Stimulated activated CD8-positive, alpha-beta memory T cell treated with anti-CD3 and anti-CD28 coated beads, Interleukin-2, amount 100 ng/mL, for 48 hours (primary cell): ENCODE data around the gene C11orf21.
"Not testable (repeated sequence)": the region's sequence is repeated elsewhere in the genome, so short reads cannot be mapped to it uniquely, and the experiment has no call there.

Source experiments
- DNase-seq, 2 donors: peaks; one replicate each; pipeline ENCODE4 v3.0.0-alpha.2; 2020; ENCODE audit warnings: low read depth in 2 of 2

C11orf21 gene

GRCh38 chr11:2301631-2302305, at the start of gene C11orf21, which contains the start of gene TSPAN32:
Gene C11orf21 (minus strand): TSS chr11:2301918. CDS start chr11:2301808, 110 bp downstream.
Gene TSPAN32 (plus strand): TSS chr11:2302013. CDS start chr11:2302150, 137 bp downstream.
- no peak for DNase-seq

- no peak for DNase-seq
These were observed 47.3 kb upstream of the C11orf21 start for GRCh38 chr11:2348986-2349385.

GRCh38 chr11:2347308-2347830, 45.7 kb upstream of the C11orf21 start:
- no peak for DNase-seq

- DNase-seq, result no peak
These were observed 45.0 kb upstream of the C11orf21 start for GRCh38 chr11:2346586-2347307.

GRCh38 chr11:2346014-2346413, 44.3 kb upstream of the C11orf21 start:
- DNase-seq, result no peak

GRCh38 chr11:2345050-2345449, 43.3 kb upstream of the C11orf21 start:
- DNase-seq, result no peak

- DNase-seq, result no peak
These were observed 41.8 kb upstream of the C11orf21 start for GRCh38 chr11:2343502-2343901.

- DNase-seq, result no peak
These were observed 41.3 kb upstream of the C11orf21 start for GRCh38 chr11:2342981-2343380.

GRCh38 chr11:2342557-2342956, 40.8 kb upstream of the C11orf21 start:
- no peak for DNase-seq

GRCh38 chr11:2338760-2339159, 37.0 kb upstream of the C11orf21 start:
- not testable (repeated sequence) for DNase-seq

- DNase-seq, result not testable (repeated sequence)
These were observed 33.6 kb upstream of the C11orf21 start for GRCh38 chr11:2335286-2335685.

- DNase-seq, result not testable (repeated sequence)
These were observed 31.9 kb upstream of the C11orf21 start for GRCh38 chr11:2333486-2334205.

GRCh38 chr11:2332569-2332968, 30.9 kb upstream of the C11orf21 start:
- not testable (repeated sequence) for DNase-seq

- DNase-seq, result no peak
These were observed 29.7 kb upstream of the C11orf21 start for GRCh38 chr11:2331404-2331803.

GRCh38 chr11:2330696-2331095, 29.0 kb upstream of the C11orf21 start:
- DNase-seq, result no peak

- no peak for DNase-seq
These were observed 27.8 kb upstream of the C11orf21 start for GRCh38 chr11:2329551-2329950.

GRCh38 chr11:2328656-2329354, 27.1 kb upstream of the C11orf21 start:
- no peak for DNase-seq

GRCh38 chr11:2328021-2328420, 26.3 kb upstream of the C11orf21 start:
- DNase-seq, result no peak

GRCh38 chr11:2327032-2327431, 25.3 kb upstream of the C11orf21 start:
- DNase-seq, result no peak

GRCh38 chr11:2325719-2326118, 24.0 kb upstream of the C11orf21 start:
- no peak for DNase-seq

GRCh38 chr11:2325123-2325522, 23.4 kb upstream of the C11orf21 start:
- DNase-seq, result no peak

GRCh38 chr11:2321311-2321683, 19.6 kb upstream of the C11orf21 start:
- no peak for DNase-seq
